GM18868 (cell line): Measurements from ENCODE around the gene ZNF23.
A peak's percentile ranks its signal among the peaks of the same experiment; 100 is the strongest.
"Not testable (repeated sequence)": the region's sequence is repeated elsewhere in the genome, so short reads cannot be mapped to it uniquely, and the experiment has no call there.

Source experiments
- ATAC-seq: cut with Tn5 transposase; IDR thresholded peaks from one replicate; pipeline ENCODE4 v1.9.1; 2021; ENCODE audit warnings: mild to moderate bottlenecking, moderate library complexity; ENCODE audit not compliant: unreplicated experiment

ZNF23 gene

GRCh38 chr16:71461686-71462648 lies at the start of gene ZNF23:
Gene ZNF23 (minus strand): TSS chr16:71462247. CDS start chr16:71456796, 5,451 bp downstream.
- ATAC-seq: peak; percentile 99

GRCh38 chr16:71507061-71507460 lies 45.0 kb upstream of the ZNF23 start:
- no peak for ATAC-seq

DNA sequence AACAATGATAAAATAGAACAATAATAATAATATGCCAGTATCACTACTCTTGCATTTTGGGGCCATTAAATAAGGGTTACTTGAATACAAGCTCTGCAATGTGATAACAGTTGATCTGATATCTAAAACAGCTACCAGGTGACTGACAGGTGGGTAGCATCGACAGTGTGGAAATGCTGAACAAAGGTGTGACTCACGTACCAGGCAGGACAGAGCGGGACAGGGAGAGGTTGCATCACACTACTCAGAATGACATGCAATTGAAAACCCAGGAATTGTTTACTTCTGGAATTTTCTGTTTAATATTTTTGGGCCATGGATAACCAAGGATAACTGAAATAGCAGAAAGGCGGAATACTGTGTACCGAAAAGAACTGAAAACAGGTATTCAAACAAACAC lies 42.9 kb upstream of the ZNF23 start:
- ATAC-seq: no peak

DNA sequence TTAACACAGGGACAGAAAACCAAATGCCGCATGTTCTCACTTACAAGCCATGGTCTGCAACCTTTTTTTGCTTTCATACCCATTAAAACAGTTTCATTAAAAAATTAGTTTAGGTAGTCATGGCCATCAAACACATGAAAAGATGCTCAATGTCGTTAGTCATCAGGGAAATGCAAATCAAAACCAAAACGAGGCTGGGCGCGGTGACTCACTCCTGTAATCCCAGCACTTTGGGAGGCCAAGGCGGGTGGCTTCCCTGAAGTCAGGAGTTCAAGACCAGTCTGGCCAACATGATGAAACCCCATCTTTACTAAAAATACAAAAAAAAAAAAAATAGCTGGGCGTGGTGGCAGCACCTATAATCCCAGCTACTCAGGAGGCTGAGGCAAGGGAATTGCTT lies 42.0 kb upstream of the ZNF23 start:
- not testable (repeated sequence) for ATAC-seq

DNA sequence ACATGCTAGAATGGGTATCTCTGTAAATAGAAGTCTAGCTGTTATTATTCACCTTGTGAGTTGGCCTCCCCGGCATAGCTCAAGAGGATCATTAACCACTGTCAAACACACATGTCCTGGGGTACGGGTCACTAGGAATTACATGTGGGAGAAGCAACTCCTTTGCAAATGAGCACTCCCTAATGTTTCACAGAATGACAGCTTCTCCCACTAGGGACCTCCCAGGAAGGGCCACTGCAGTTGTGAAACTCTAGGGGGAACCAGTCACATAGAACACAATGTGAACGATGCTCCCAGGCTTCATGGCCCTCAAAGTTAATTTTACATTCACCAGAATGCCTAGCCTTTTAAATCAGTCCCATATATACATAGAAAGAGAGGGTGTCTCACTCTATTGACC lies 39.5 kb upstream of the ZNF23 start:
- no peak for ATAC-seq

- no peak for ATAC-seq
Measured at GRCh38 chr16:71500964-71501363, 38.9 kb upstream of the ZNF23 start.

DNA sequence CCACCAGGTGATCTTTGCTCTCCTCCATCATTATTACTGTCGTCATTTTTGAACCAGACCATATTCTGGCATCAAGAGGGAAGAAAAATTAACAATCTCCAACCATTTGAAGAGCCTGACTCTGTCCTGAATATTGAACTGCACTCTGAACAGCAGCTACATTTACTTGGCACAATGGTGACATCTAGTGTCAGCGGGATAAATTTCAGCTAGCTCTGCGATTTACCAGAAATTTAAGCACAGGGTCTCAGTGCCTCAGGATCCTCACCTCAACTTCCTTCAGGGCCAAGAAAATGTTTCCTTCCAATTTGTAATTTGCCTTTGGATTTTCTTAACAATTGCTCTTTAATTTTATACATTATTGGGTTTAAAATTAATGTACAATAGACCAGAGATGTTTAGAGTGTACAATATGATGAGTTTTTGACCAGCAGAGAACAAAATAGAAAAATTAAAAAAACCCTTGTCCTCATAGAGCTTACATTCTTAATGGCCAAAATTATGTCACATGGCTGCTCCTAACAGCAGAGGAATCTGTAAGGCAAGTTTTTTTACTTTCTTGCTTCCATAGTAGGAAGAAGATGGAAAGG lies 37.8 kb upstream of the ZNF23 start:
- peak; percentile 59 for ATAC-seq

- ATAC-seq: no peak
Measured at GRCh38 chr16:71498031-71498430, 36.0 kb upstream of the ZNF23 start.

GRCh38 chr16:71493213-71493612 lies 31.2 kb upstream of the ZNF23 start:
- ATAC-seq: no peak

DNA sequence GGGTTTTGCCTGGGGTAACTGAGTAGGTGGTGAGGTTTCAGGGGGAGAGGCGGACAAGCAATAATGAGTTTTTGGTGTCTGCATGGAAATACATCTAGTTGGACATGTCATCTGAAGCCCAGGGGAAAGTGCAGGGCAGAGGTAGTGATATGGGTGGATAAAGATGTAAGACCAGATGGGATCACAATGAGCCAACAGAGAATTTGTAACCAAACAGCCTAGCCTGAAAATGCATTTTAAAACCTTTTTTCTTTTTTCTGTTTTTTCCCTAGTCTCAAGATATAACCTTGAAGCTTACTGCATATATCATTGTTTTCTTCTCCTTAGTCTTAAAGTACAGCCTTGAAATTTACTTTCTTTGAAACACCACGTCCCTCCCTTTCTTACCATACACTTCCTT lies 30.7 kb upstream of the ZNF23 start:
- ATAC-seq: no peak

- ATAC-seq: no peak
Measured at GRCh38 chr16:71491054-71491453, 29.0 kb upstream of the ZNF23 start.

DNA sequence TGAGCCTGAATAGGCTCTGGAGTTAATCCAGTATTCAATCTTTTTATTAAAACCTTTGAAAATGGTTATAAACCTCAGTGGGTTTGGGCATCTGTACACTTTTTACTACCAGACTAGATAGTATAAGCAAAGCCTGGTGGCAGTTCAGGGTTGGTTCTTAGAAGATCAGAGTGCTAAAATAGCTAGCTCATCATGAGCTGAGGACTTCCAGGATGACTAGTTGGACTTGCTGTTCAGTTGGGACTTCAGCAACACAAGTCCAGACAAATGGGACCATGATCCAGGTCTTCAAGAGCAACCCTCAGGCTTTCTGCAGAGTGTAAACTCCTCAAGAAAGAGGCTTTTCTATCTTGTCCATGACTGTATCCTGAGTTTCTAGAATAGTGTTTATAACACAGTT lies 28.3 kb upstream of the ZNF23 start:
- ATAC-seq: no peak

DNA sequence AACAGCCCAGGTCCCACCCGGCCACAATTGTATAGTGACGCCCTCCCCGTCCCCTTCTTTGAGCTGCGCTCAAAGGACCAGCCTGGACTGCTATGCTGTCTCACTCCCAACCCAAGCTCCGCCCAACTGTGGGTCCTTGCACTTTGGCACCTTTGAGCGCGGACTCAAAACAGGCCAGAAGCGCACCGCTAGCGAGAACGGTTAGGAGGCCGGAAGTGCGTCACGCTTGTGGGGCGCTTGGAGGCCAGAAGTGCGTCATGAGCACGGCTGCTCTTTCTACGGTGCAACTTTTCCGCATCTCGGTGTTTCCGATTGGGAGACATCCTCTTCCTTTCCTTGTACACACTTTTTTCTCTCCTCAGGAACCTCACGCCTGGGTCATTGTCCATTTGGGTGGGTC lies 27.1 kb upstream of the ZNF23 start, which contains the start of gene ZNF19:
Gene ZNF19 (minus strand): TSS at position 203 of the 400 bp plus-strand sequence. CDS start 7,210 bp downstream, outside the sequence.
- no peak for ATAC-seq

DNA sequence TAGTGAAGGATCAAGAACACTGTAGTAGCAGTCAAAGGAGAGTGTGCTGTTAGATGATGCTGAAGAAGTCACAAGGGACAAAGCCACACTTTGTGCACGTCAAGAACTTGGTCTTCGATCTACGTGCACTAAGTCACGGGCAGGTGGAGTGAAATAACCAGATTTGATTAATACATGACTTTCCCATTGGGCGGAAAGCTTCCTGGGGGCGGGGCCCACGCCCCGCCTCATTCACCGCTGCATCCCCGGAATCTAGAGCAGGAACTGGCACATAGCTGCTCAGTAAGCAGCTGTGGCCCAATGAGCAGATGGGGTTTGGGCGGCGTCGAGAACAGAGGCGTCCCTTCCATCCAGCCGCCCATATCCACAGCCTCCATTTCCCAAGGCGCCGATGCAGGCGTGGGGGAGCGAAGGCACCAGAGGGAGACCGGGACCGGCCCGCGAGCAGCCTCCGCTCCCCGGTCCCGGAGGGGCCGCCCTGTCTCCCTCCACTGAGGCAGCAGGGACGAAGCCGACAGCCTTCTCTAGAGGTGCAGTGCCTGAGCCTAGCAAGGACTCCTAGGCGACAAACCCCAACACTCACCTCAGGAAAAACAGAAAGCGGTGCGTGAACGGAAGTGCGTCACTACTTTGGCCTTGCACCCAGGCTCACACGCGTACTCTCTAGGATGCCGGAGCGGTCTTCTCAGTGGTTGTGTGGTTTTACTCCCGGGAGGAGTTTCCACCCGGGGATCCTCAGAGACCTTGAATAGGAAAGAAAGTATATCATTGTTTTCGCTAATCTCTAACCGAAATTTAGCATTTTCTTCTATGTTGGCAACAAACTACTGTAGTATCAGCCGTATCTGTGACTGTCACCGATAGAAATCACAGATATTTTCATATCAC lies 22.2 kb upstream of the ZNF23 start:
- ATAC-seq: peak; percentile 88

DNA sequence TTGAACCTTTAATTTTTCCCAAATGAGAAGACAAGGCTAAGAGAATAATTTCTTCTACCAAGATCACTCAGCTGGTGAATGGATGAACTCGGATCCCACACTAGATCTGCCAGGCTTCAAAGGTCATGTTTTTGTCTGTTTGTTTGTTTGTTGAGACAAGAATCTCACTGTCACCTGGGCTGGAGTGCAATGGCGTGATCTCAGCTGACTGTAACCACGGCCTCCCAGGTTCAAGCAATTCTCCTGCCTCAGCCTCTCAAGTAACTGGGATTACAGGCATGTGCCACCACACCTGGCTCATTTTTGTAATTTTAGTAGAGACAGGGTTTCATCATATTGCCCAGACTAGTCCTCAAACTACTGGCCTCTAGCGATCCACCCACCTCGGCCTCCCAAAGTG lies 20.5 kb upstream of the ZNF23 start:
- no peak for ATAC-seq

DNA sequence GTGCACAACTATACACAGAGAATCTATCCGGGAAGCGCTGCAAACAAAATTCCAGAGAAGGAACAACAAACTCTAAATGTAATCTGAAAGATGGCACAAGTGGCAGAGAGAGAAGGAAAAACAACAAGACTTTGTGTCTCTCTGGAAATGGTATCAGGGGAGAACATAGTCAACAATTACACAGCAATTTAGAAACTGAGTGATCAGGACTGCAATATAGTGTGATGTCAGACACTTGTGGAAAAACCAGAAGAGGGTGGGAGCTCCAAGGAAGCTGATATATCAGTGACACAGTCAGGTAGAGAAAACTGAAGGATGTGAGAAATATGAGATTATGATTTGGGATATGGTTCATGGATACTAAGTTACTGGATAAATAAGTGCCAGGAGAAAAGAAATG lies 18.9 kb upstream of the ZNF23 start:
- ATAC-seq: no peak

DNA sequence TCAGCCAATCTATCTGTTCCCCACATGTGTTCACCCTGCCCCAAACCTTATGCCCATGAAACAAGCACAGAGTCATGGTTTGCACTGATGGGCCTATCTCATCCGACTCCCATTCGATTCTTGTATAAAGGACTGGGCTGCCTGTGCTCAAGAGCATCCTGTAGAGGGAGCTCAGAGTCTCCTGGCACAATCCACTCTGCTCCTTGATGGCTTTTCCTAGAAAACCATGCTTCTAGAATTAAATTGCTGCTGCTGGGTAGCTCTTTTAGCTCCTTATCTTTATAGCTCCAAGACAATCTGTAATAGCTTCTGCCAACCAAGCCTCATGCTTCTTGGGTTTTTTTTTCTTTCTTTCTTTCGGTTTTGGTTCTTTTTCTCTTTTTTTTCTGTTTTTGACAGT lies 17.4 kb upstream of the ZNF23 start:
- no peak for ATAC-seq

GRCh38 chr16:71476457-71477124 lies 14.5 kb upstream of the ZNF23 start:
- no peak for ATAC-seq

DNA sequence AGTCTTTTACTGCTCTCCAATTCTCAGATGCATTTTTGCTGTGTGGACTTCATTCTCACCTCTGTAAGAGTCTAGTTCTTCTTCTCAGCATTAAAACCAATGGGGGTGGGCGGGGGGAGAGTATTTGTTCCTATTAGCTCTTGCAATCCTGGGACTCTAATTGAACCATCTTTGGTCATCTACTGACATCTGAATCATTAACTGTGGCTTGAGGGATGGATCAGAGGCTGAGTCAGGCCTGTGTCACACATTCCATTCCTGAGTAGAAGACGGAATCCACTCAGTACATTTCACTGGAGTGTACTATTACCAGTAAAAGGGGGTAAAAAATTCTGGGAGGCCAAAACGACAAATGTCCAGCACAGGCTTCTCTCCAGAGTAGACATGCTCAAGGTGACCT lies 12.8 kb upstream of the ZNF23 start:
- ATAC-seq: no peak

- ATAC-seq: no peak
Measured at GRCh38 chr16:71473891-71474290, 11.8 kb upstream of the ZNF23 start.

- no peak for ATAC-seq
Measured at GRCh38 chr16:71472931-71473330, 10.9 kb upstream of the ZNF23 start.
